CMK (cell line): ENCODE data around the gene MYO3B.
"Not testable (repeated sequence)": the region's sequence is repeated elsewhere in the genome, so short reads cannot be mapped to it uniquely, and the experiment has no call there.

Experiments used
- DNase-seq: peaks from one replicate; pipeline ENCODE4 v3.0.0-alpha.2; 2010; ENCODE audit warnings: low read depth

The MYO3B gene

DNA sequence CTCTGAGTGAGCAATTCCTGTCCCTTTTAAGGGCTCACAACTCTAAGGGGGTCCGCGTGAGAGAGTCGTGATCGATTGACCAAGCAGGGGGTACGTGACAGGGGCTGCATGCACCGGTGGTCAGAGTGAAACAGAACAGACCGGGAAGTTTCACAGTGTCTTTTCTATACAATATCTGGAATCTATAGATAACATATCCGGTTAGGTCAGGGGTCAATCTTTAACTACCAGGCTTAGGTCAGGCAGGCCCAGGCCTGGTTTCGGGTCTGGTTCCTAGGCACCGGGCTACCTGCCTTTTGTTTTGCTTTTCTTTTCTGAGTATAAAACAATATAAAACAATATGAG, 35.3 kb downstream of the MYO3B start:
- DNase-seq: not testable (repeated sequence)

DNA sequence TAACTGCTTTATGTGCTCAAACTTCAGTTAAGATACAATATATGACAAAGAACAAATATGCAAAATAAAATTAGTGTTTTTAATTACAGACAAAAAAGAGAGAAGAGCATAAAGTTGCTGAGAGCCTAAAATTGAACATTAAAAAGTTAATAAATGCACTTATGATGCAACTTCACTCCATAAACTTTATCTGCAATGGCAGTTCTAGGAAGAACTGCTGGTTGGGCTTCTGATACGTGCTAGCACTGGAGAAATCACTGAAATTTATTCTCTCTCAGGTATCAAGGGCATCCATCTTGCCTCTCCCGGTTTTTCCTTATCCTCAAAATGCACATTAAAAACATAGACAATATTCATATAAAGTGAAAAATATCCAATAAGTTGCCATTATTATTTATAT, 35.7 kb downstream of the MYO3B start:
- DNase-seq: no peak

DNA sequence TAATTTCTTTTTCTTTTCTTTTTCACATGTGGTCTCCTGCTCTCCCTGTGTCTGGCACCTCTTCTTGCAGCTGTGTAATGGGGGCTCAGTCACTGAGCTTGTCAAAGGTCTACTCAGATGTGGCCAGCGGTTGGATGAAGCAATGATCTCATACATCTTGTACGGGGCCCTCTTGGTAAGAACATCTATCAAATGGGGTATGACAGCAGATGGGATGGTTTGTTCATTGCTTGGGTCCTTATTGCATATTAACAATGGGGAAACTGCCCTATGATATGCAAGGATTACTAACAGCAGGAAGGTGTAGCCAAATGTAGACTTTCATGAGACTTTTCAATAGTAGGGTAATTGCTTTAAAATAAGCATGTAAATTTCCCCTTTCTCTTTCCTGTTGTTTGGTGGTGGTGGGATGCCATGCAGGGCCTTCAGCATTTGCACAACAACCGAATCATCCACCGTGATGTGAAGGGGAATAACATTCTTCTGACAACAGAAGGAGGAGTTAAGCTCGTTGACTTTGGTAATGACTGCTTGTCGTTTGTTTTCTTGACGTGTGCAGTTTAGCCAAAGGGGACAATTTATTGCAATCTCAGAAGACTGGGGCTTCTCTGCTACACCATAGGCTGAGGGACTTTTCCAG, 36.5 kb downstream of the MYO3B start:
- DNase-seq: no peak

- DNase-seq: no peak
Measured at GRCh38 chr2:170215021-170215420, 37.1 kb downstream of the MYO3B start.

DNA sequence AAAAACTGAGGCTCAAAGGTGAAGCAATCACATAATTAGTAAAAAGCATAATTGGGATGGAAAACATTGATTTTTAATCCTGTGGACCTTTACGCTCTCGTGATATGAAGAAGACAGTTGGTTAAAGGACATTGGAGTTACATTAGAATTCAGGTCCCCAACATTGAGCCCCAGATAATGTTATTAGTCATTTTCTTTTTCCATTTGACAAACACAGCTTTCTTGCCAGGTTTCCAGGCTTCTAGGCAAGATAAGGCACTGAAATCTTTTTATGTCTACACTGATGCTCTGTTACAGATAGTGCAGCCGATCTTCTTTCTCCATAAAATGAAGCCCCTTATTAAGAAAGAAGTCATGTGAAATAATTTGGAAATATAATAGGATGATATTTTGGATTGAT, 38.5 kb downstream of the MYO3B start:
- no peak for DNase-seq

GRCh38 chr2:170216981-170217380, 39.0 kb downstream of the MYO3B start:
- no peak for DNase-seq

DNA sequence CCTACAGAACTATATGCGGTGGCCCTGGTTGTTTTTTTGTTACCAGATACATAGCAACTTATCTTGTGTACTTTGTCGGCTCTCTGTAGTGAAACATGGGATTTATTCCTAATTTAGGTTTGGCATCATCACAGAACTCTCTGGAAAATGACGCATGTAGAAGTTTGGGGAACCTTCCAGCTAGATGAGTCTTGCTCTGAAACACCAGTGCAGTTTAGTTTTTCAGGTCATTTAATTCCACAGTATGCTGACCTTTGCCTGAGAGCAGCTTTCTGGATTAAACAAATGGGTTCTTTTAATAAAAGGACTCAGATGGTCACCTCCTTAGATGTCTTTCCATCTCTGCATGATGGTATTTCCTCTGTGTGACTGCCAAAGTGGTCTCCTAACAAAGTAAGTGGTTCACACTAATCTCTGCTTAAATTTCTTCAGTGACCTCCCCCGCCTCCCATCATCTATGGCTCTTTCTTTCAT, 39.9 kb downstream of the MYO3B start:
- DNase-seq: no peak

DNA sequence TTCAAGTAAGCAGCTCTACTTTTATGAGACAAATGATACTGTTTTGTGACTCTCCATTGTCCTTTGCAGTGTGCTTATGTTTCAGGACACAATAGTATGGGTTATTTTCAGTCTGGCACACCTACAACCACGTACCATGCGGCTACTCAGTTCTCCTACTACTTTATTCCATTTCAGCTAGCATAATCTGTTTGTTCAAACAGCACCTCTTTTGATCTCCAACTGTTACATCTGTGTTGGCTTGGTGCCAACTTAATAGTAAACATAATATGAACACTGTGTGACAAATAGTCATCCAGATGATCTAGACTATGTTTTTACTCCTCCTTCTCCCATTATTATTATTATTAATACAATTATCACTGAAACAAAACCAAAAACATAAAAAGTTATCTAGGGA, 40.5 kb downstream of the MYO3B start:
- DNase-seq: no peak

GRCh38 chr2:170218931-170219330, 41.0 kb downstream of the MYO3B start:
- no peak for DNase-seq

DNA sequence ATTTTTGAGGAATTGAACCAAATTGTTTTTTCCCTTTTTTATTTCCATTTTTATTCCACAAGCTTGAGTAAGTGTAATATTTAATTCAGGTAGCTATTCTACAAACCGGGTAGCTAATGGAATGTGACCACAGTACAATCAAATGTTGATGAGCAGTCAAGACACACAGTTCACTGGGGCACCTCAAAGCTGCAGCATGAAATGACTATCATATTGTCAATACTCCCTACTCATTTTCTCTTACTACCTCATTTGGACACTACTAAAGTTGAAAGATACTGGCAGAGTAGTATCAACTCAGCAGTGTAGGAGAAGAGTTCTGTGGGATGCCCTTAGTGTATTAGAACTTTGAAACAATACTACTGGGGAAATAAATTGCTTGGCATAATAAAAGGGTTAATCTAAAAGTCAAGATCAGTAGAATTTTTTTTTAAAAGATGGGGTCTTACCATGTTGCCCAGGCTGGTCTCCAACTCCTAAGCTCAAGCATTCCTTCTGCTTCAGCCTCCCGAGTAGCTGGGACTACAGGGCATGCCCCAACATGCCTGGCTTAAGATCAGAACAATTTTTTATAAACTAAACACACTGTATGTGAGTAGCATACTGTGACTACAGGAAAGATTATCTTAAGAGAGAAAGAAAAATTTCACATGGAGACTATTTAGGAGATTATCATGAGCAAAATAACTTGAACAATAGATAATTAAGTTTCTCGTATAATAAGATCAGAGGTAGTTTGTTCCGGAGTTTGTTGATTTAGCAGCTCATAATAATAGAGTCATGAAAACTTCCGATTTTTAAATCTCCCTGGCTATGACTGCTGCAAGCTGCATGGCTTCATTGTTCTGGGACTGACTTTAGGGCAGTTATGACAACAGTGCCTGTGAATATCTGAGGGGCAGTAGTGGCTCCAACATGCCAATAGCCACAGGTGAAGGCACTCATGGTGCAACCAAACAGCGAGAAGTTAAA, 43.7 kb downstream of the MYO3B start:
- DNase-seq: no peak

DNA sequence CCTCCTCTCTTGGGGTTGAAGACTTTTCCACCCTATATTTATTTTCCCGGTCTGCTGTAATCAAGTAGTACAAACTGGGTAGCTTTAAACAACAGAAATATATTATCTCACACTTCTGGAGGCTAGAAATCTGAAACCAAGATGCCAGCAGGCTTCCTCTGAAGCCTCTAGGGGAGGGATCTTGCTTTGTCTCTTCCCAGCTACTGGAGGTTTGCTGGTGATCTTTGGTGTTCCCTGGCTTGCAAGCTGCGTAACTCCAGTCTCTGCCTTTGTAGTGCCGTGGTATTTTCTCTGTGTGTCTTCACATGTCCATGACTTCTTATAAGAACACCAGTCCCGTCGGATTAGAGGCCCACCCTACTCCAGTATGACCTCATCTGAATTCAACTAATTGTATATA, 44.4 kb downstream of the MYO3B start:
- DNase-seq: no peak

- DNase-seq: no peak
Measured at GRCh38 chr2:170222842-170223241, 44.9 kb downstream of the MYO3B start.

GRCh38 chr2:170224692-170225294, 46.8 kb downstream of the MYO3B start:
- no peak for DNase-seq

DNA sequence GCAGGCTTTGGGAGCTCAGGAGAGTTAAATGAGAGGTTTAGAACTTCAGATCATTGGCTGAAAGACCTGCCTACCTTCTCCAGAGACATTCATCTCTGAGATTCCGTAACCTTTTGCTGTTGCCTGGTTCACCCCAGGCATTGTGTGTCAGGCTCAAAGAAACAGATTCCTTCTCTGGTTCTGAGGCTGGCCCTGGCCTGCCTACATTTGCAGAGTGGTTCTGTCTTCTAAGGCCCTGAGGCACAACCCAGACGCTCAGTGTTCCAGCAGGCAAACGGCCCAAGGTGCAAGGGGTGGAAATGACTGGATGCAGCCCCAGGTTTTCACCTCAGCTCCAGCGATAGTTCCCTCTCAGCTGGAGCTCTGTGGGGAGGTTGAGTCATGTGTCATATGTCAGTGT, 48.3 kb downstream of the MYO3B start:
- no peak for DNase-seq

DNA sequence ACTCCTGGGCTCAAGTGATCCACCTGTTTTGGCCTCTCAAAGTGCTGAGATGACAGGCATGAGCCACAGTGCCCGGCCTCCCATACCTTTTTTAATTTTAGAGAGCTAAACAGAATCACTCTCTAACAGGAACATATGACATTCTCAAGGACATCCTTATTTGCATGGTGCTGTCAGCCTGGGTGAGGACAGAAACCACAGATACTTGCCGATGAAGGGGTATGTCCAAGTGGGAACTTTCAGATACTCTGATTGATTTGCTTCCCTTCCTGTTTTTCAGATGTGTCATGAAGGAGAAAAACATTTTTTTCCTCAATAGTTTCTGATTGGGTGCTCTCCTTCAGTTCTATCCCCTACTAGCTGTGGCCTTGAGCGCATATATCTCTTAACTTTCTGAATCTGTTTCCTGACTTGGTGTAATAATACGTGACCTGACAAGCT, 49.6 kb downstream of the MYO3B start:
- DNase-seq: no peak

DNA sequence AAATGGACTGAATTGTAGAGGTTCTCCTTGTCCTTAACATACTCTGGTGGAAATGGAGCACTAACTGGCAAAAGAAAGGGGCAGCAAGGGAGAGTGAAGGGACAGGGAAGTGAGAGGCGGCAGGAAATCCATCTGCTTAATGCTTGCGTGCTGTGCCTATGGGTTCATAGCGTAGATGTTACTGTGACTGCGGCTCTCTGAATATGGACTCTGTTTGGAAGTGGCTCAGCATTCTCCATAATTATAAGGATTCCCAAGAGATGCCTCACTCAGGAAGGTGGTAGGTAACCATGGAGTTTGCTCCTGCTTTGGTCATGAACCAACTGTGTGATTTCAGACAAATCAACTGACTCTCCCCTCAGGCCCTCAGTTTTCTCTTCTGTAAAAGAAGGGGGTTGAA, 50.0 kb downstream of the MYO3B start:
- no peak for DNase-seq

GRCh38 chr2:170228429-170228828, 50.5 kb downstream of the MYO3B start:
- DNase-seq: no peak

- DNase-seq: no peak
Measured at GRCh38 chr2:170229125-170229524, 51.2 kb downstream of the MYO3B start.

DNA sequence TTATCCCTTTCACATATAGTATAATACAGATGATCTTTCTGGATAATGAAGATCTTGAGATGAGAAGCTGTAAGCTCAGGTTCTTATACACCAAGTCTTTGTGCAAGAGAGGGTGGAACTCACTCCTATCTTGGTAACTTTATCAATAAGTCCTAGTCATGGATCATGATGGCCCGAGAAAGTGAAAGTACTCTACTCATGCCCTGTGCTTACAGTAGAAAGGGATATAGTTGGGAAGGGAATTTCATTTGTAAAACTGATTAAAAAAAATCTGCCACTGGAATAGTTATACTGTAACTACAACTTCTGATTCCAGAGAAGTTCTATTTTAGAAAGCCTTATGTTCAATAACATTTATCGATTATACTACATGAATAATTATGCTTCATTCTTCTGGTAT, 51.8 kb downstream of the MYO3B start:
- DNase-seq: no peak

- DNase-seq: peak; percentile 77
Measured at GRCh38 chr2:170235860-170236679, 58.1 kb downstream of the MYO3B start.

DNA sequence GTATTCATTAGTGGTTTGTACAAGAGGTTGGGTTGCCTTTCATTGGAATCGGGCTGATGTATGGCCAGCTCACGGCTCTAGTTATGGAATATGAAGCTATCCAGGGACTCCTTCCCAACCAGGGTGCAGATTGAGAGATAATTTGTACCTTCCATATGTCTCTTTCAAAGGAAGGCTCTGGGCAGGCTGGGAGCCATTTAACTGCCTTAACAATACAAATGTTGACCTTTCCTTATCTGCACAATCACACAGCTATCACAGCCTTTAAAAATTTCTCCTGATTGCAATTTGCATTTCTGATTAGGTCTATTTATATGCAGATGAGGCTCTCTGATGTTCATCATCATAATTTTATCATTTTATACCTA, 58.7 kb downstream of the MYO3B start:
- no peak for DNase-seq

GRCh38 chr2:170237572-170238120, 59.7 kb downstream of the MYO3B start:
- no peak for DNase-seq
